Measurements from ENCODE around the gene CLIP1.
"Not testable (repeated sequence)": the region's sequence is repeated elsewhere in the genome, so short reads cannot be mapped to it uniquely, and the experiment has no call there.

Gene CLIP1

DNA sequence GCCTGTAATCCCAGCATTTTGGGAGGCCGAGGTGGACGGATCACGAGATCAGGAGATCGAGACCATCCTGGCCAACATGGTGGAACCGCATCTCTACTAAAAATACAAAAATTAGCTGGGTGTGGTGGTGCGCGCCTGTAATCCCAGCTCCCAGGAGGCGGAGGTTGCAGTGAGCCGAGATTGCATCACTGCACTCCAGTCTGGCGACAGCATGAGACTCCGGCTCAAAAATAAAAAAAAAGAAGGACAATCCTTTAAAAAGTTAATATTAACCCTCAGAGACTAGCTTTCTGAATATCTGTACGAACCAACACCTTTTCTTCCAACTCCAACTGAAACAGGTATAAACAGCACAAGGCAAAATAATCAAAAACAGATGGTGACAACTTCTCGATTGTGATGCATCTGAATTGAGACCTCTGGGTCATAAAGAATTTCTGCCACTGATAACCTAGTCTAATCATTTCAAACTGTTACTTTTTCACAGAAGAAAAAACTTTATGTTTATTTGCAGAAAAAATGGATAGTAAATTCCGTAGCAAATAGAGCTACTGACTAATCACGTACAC lies 27.8 kb downstream of the CLIP1 start:
- DNase-seq, result no peak

DNA sequence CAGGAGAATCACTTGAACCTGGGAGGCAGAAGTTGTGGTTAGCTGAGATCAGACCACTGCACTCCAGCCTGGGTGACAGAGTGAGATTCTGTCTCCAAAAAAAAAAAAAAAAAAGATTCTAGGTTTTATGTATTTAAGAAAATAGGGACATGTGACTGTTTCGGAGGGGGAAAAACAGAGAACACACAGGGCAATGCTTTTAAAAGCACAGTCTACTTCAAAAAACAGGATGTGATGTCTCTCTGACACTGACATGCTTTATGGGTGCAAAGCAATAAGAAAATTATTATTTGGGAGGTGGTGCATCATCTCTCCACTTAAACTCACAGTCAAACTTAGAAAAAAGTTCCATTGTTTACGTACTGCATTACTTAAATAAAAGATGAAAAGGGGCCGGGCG lies 28.7 kb downstream of the CLIP1 start:
- no peak for DNase-seq

DNA sequence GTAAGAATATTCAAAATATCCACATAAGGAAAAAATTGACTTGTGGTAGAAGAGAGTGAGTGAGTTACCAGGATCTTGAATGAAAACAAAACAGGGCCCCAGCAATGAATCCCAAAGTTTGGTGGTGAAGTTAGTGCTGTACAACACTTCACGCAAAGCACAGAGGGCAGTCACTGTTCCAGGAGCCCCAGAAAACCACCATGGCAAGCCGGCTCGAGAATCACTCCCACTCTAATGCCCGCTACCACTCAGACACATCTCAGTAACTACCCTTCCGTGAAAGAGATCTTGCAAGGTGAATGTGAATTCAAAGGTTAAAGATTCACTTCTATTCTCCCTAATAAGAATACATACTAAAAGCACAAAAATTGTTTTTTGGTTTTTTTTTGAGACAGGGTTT lies 30.1 kb downstream of the CLIP1 start:
- no peak for DNase-seq

DNA sequence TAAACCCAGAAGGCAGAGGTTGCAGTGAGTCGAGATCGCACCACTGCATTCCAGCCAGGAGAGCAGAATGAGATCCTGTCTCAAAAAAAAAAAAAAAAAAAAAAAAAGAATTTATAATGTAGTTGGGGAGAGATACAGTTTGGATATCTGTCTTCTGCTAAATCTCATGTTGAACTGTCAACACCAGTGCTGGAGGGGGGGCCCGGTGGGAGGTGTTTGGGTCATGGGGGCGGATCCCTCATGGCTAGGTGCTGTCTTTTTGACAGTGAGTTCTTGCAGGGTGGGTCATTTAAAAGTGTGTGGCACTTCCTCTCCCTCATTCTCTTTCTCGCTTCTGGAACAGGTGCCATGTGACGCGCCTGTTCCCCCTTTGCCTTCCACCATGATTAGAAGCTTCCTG lies 32.8 kb downstream of the CLIP1 start:
- DNase-seq, result no peak

DNA sequence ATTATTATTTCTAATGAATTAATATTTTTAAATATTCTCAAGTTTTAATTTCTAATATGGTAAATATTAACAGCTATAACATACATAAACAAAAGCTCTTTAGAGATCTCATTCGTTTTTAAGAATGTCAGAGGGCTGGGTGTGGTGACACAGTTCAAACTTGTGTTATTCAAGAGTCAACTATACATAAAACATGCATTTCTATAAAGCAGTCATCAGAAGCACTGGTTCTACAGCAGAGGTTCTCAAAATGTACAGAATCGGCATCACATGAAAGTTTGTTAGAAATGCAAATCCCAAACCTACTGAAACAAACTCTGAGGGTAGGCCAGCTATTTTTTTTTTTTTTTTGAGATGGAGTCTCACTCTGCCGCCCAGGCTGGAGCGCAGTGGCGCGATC lies 34.6 kb downstream of the CLIP1 start:
- no peak for DNase-seq

DNA sequence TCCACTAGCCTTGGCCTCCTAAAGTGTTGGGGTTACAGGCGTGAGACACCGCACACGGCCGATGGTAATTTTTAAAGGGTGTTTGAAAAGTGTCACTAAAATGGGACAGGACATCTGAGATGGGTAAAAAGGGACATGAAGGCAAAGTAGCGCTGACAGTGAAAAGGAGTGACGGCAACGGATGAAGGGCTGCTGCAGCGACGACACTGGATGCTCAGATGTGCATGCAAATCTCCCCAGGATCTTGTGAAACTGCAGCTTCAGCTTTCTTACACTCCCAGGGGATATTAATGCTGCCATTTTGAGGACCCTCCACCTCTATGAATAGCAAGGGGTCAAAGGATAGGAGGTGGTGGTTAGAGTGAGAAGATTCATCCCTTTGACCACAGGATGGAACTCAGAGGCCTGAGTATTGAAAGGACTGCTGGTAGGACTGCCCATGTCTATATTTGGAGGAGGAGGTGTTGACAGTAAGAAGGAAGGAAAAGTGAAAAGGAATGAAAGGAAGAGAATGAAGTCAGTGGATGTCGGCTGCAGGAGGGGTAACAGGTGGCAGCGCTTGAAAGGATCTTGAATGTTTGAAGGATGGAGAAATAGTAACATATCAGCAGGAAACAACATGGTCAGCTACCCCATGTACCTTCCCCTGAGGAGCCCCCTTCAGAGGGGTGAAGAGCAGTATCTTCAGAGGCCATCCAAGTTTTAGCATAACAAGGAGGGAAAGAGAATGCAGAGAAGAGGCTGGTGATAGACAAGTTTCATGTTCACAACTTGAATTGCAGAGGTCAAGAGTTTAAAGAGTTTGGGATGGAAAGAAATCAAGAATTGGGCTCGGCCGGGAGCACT lies 37.1 kb downstream of the CLIP1 start:
- no peak for DNase-seq

DNA sequence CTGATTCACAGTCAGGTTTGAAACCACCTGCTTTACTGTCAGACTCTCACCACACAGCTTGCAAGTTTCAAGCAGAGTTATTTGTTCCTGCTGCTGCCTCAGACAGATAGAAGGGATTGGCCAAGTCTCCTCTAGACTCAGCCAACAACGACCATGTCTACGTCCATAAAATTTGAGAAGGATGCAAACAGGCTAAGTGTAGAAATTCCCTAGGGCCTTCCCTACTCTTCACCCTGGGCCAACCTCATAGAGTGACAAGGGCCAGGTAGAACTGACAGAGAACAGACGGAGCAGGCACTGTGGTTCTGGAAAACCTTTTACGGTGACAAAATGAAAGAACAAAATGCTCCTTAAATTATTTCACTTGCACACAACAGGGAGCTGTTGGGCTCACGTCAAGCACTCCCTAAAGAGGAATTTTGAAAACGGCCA lies 39.5 kb downstream of the CLIP1 start:
- no peak for DNase-seq

DNA sequence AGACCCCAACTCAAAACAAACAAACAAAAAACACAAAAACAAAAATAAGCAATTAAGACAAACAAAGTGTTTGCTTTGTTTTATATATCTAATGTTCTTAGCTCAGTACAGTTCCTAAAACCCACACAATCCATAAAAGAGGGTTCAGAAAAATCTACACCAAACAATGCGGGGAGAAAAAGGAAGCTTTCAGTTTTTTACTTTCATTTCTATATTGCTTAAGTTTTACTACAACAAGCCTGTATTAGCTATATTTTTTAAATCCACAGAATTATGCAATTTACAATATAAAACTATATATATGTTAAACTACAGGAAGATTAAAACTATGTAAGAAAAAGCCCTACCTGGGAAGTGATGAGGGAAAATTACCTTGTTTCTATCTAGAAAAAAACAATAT lies 41.4 kb downstream of the CLIP1 start:
- no peak for DNase-seq

DNA sequence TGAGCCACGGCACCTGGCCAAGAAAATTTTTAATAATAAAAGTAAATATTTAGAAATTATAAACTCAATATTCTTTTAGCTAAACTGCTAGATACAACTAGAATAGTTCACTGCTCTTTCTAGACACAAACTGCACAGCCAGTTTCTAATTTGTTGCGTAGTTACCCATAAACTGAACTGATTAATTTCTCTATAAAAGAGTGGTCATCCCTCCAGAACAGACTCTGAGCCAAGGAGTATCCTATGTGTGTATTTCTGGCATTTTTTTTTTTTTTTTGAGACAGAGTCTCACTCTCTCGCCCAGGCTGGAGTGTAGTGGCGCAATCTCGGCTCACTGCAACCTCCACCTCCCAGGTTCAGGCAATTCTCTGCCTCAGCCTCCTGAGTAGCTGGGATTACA lies 45.7 kb downstream of the CLIP1 start:
- DNase-seq, result not testable (repeated sequence)

DNA sequence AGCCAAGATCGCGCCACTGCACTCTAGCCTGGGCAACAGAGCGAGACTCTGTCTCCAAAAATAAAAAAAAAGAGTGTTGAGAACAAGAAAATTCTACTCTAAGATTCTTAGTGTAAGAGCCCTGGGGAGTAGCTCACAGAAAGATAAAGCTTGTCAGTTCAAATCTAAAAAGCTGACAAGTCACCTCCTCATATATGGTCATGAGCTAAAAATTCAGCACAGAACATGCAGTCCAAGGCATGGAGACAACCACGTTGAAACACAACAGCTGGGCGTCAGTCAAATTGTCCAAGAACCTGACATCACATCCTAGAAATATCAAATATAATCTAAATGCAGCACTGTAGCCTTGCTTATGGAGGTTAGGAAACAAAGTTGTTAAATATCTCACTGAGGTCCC lies 47.8 kb downstream of the CLIP1 start:
- DNase-seq, result no peak

DNA sequence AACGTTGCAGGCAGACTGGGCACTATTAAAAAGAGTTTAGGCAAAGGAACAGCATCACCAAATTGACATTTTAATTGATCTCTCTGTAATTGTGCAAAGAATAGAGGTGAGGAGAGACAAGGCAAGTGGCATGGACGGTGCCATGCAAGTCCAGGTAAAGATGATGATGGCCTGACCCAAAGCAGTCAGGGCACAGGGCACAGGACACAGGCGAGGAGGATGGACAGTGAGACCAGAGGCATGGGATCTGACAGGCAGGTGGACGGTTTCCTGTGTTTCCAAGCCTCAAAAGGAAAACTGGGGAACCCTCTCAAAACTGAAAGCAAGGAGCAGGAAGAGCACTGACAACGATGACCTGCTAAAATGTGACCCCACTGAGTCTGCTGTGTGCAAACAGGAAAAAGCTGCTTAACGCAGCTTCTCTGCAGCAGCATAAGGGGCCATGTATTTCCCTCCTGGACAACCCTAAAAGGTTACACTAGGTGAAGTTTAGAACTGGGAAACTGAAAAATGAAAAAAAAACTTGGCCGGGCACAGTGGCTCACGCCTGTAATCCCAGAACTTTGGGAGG lies 50.9 kb downstream of the CLIP1 start:
- DNase-seq, result no peak

DNA sequence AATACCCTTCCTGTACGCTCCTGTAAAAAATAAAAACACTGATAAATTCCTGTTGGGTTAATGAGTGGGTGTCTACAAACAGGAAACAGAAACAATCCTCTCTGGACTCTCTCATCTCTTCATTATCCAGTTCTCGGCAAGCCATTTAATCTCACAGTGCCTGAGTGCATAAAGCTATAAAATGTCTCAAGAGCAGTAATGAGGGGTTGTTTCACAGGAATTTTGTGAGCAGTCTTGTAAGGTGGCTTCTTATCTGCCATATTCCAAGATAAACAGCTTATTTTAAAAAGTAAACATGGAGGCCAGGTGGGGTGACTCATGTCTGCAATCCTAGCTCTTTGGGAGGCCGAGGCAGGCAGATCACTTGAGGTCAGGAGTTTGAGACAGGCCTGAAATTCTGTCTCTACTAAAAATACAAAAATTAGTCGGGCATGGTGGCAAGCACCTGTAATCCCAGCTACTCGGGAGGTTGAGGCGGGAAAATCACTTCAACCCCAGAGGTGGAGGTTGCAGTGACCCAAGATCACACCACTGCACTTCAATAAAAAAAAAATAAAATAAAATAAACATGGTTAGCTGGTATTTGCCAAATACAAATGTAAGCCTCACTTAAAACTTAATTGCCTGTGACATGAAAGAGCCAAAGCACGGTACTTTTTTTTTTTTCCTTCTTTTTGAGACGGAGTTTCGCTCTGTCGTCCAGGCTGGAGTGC lies 54.0 kb downstream of the CLIP1 start:
- no peak for DNase-seq

DNA sequence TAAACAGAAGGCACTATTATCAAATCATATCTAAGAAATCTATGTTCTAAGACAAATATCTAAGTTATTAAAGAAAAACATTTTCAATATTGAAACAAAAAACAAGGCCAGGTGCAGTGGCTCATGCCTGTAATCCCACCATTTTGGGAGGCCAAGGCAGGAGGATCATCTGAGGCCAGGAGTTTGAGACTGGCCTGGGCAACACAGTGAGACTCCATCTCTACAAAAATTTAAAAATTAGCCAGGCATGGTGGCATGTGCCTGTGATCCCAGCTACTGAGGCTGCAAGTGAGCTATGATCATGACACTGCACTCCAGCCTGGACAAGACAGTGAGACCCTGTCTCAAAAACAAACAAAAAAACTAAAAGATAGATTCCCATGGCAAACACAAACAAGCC lies 54.8 kb downstream of the CLIP1 start:
- not testable (repeated sequence) for DNase-seq

DNA sequence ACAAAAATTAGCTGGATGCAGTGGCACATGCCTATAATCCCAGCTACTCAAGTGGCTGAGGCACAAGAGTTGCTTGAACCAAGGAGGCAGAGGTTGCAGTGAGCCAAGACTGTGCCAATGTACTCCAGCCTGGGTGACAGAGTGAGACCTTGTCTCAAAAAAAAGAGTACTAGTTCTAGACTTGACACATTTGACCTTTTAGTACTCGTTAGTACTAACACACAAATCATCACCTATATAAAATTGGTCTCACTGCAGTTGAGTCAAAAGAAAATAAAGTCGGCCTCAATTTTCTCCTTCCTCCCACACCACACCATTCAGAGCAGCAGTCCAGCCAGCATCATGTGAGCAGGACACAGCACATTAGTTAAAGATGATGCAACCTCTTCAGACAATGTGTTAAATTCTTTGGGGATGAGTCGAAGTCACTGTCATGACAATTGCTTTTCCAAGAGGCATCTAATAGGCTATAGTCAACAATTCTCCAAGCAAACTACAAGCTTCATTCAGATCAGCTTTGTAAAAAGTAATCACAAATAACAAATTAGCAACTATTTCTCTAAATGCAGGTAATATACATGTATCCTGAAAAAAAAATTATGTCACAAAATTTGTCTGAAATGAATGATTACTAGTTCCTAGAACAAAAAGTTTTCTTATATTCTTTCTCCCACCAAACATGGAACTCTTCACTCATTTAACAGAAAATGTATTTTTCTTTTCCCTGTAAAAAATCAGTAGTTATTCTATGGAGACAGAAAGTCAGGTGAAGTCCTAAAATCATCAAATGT lies 55.6 kb downstream of the CLIP1 start:
- DNase-seq, result peak; percentile 59

DNA sequence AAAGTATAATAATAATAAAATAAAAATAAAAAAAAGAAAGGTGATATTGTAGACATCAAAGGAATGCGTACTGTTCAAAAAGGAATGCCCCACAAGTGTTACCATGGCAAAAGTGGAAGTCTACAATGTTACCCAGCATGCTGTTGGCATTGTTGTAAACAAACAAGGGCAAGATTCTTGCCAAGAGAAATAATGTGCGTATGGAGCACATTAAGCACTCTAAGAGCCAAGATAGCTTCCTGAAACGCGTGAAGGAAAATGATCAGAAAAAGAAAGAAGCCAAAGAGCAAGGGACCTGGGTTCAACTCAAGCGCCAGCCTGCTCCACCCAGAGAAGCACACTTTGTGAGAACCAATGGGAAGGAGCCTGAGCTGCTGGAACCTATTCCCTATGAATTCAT lies 57.2 kb downstream of the CLIP1 start:
- DNase-seq, result not testable (repeated sequence)

DNA sequence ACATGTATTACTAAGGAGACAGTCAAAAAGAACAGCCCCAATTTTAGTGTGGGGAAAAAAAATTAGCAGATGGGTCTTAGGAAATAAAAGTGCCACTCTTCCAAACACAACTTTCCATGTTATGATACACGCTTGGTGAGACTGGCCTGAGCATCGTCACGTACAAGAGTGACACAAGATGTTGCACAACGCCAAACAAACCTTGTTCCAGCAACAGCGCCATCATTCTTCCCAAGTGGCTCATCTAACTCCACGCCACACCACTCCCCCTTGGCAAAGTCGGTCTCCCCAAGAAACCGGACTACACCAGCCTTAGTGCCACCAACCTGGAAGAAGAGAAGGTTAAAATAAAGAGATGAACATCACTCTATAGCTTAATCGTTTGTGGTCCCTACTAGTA lies 58.7 kb downstream of the CLIP1 start:
- DNase-seq, result no peak

DNA sequence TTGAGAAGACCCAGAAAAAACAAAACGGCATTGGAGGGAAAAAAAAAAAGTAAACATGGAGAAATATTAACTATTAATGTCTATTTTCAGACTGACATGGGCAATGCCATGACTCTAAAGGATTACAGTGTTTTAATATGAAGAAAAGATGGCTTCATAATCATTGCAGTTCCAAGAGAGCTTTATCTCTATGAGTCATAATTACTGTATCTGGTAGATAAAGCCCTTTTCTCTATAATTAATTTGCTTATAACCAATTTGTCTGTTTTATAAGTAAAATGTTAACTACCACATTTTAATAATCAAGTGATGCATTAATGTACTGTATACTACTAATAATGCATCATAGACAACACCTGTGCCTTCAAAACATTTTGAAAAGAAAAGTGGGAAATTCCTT lies 59.7 kb downstream of the CLIP1 start:
- no peak for DNase-seq

DNA sequence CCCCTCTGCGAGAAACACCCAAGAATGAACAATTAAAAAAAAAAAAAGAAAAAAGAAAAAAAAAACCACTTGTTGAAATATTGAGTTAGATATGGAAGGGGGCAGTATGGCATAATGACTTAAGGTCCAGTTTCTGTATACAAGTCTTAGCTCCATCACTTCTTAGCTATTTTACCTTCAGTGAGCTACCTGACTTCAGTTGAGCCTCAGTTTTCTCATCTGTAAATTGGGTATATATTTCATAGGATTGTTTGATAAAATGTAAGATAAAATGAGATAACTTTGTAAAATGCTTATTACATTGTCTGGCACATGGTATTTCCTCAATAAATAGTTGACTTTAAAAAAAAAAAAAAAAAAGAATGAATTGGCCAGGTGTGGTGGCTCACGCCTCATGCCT lies 64.1 kb downstream of the CLIP1 start:
- DNase-seq, result not testable (repeated sequence)

DNA sequence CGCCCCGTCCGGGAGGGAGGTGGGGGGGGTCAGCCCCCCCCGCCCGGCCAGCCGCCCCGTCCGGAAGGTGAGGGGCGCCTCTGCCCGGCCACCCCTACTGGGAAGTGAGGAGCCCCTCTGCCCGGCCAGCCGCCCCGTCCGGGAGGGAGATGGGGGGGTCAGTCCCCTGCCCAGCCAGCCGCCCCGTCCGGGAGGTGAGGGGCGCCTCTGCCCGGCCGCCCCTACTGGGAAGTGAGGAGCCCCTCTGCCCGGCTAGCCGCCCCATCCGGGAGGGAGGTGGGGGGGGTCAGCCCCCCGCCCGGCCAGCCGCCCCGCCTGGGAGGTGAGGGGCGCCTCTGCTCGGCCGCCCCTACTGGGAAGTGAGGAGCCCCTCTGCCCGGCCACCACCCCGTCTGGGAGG lies 64.9 kb downstream of the CLIP1 start:
- DNase-seq, result not testable (repeated sequence)

DNA sequence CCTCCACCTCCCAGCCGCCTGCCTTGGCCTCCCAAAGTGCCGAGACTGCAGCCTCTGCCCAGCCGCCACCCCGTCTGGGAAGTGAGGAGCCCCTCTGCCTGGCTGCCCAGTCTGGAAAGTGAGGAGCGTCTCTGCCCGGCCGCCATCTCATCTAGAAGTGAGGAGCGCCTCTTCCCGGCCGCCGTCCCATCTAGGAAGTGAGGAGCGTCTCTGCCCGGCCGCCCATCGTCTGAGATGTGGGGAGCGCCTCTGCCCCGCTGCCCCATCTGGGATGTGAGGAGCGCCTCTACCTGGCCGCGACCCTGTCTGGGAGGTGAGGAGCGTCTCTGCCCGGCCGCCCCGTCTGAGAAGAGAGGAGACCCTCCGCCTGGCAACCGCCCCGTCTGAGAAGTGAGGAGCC lies 65.5 kb downstream of the CLIP1 start:
- not testable (repeated sequence) for DNase-seq

DNA sequence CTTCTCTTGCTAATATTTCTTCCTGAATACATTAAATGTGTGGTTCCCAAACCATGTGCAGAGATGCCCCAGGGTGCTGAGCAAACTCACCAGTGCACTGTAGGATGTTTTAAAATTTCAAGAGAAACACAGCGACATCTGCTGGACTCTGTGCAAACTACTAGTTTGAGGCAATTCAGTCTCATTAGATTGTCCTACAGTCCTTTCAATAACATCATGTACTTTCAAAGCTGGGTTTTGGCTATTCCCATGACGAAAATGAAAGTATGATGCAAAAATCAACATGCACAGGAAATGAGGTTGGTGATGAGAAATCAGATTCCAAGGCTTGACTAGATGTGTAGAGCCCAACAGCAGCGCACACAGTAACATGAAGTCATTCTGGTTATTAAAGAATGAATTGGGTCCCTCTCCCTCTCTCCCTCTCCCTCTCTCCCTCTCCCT lies 66.3 kb downstream of the CLIP1 start:
- DNase-seq, result no peak

DNA sequence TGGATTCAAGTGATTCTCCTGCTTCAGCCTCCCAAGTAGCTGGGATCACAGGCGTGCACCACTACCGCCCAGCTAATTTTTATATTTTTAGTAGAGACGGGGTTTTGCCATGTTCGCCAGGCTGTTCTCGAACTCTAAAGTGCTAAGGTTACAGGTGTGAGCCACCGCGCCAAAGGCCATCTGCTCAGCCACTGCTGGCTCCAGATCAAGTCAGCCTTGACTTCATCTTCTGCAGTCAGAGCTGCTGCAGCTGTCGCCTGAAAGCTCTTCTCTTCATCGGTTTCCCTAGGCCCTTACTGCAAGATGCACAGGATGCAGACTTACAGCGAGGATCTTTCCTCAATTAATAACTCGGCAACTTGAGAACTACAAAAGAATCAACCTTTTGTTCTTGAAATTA lies 66.8 kb downstream of the CLIP1 start:
- DNase-seq, result no peak

Measured in 8988T (cell line).